Subcutaneous adipose tissue (tissue), 4 donors: Measurements from ENCODE around the gene YTHDC1. TPM values are rescaled to one million over a fixed set of nuclear protein-coding genes. Genes with fewer than 3 reads are reported as not detected.

ENCODE experiments used
- total RNA-seq, 4 donors: library from RNA; depleted of rRNA; stranded (reverse); fragments of >200 nt; gene quantifications; one replicate each; pipeline ENCODE4 v1.1.0, GENCODE V29; 2016
- TF ChIP-seq, protein P1 (sequence below): fragments of 450-650 bp; IDR thresholded peaks from one replicate; pipeline ENCODE4 v1.5.1; 2016; ENCODE audit warnings: low read depth, mild to moderate bottlenecking, control low read depth, antibody characterized with exemption, moderate library complexity

YTHDC1 gene
- total RNA-seq = 10 to 100 TPM; 58.8 to 80.3 (median 74.5) TPM

- TF ChIP-seq, protein P1, sequence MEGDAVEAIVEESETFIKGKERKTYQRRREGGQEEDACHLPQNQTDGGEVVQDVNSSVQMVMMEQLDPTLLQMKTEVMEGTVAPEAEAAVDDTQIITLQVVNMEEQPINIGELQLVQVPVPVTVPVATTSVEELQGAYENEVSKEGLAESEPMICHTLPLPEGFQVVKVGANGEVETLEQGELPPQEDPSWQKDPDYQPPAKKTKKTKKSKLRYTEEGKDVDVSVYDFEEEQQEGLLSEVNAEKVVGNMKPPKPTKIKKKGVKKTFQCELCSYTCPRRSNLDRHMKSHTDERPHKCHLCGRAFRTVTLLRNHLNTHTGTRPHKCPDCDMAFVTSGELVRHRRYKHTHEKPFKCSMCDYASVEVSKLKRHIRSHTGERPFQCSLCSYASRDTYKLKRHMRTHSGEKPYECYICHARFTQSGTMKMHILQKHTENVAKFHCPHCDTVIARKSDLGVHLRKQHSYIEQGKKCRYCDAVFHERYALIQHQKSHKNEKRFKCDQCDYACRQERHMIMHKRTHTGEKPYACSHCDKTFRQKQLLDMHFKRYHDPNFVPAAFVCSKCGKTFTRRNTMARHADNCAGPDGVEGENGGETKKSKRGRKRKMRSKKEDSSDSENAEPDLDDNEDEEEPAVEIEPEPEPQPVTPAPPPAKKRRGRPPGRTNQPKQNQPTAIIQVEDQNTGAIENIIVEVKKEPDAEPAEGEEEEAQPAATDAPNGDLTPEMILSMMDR = no peak
Measured at GRCh38 chr4:68349649-68350360, at the start of gene YTHDC1. Gene YTHDC1, minus strand, starts transcription at chr4:68350090. Its CDS starts 337 bp downstream, at chr4:68349753.

- TF ChIP-seq, protein P1 = no peak
Measured at GRCh38 chr4:68399306-68399705, 49.4 kb upstream of the YTHDC1 start.

- TF ChIP-seq, protein P1 = no peak
Measured at GRCh38 chr4:68396756-68397155, 46.9 kb upstream of the YTHDC1 start.

DNA sequence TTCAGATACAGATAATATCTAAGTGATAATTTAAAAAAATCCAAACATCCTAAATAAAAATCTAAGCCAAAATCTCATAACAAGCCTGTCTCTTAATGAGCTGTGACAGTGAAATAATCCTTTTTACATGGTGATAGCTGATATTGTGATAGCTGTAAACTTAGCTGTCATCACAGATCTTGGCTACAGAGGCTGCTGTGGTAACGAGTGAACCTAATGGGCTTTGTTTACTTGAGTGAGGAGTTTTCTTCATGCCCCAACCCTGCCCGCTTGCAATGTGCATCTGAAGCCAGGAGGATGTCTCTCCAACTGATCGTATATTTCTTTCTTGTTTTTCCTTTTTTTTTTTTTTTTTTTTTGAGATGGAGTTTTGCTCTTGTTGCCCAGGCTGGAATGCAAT lies 41.5 kb upstream of the YTHDC1 start:
- TF ChIP-seq, protein P1 = no peak

- TF ChIP-seq, protein P1 = no peak
Measured at GRCh38 chr4:68390205-68390935, 40.5 kb upstream of the YTHDC1 start.

GRCh38 chr4:68388347-68388865 lies 38.5 kb upstream of the YTHDC1 start:
- TF ChIP-seq, protein P1 = no peak

- TF ChIP-seq, protein P1 = no peak
Measured at GRCh38 chr4:68385267-68385666, 35.4 kb upstream of the YTHDC1 start.
